Measurements from ENCODE around the gene HOXC10.

Gene HOXC10

GRCh38 chr12:53995378-53996239 is 10.7 kb downstream of the HOXC10 start:
- TF ChIP-seq CTCF (IDR thresholded peaks at IDR 0.05): no peak

GRCh38 chr12:53996240-53997203 is 11.6 kb downstream of the HOXC10 start:
- TF ChIP-seq CTCF (IDR thresholded peaks at IDR 0.05): no peak

GRCh38 chr12:53997204-53998109 is 12.5 kb downstream of the HOXC10 start:
- TF ChIP-seq CTCF (IDR thresholded peaks at IDR 0.05): no peak

- no peak for TF ChIP-seq CTCF (IDR thresholded peaks at IDR 0.05)
Measured at GRCh38 chr12:53998110-53998899, 13.4 kb downstream of the HOXC10 start.

GRCh38 chr12:53998900-53999236 is 13.9 kb downstream of the HOXC10 start:
- no peak for TF ChIP-seq CTCF (IDR thresholded peaks at IDR 0.05)

- TF ChIP-seq CTCF (IDR thresholded peaks at IDR 0.05): no peak
Measured at GRCh38 chr12:53999559-54000115, 14.7 kb downstream of the HOXC10 start.
